Activated effector memory CD4-positive, alpha-beta T cell treated with Interleukin-2 at 50 U/mL for 16 hours (primary cell): Measurements from ENCODE around the gene FATE1.

Experiments
- DNase-seq: peaks from one replicate; pipeline ENCODE4 v3.0.0-alpha.2; 2020

FATE1 gene

DNA sequence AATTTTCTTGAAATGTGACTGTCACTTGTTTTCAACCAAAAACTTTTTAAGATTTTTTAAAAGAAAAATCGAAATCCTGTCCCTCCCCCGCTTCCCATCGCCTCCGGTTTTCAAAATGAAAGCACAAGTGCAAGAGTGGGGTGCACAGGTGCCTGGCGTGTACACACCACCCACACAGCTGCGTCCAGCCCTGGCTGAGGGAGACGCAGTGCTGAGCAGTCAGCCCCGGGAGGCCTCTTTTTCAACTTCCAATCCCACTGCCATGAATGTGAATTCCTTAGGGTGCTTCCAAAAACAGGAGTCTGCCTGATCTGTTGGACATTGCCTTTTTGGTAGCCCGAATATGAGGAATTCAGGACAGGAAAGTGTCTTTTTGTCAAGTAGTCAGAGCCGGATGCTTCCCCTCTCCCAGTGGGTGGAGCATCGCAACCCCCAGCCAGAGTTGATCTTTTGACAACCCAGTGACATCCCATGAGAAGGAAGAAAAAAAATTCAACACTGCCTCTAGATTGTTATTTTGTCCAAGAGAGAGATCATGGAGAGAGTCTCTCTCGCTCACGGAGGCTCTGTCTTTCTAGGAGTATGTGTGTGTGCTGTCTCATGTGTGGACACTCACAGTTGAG, 11.7 kb upstream of the FATE1 start:
- DNase-seq = no peak

DNA sequence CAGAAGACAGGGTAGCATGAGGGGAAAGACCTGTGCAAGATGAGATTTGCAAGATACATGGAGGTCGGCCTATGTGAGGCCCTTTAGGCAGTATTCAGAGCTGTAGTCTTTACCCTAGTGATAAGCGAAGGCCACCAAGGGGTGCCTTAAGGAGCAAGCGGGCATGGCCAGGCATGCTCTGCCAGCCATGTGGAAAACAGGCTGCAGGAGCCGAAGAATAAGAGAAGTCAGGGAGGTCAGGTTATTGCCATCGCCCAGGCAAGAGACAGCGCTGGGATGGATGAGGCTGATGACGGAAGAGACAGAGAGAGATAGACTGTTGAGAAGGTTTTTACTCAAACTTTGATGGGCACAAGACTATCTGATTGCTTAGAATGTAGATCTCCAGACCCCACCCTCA, 7.0 kb upstream of the FATE1 start:
- no peak for DNase-seq

DNA sequence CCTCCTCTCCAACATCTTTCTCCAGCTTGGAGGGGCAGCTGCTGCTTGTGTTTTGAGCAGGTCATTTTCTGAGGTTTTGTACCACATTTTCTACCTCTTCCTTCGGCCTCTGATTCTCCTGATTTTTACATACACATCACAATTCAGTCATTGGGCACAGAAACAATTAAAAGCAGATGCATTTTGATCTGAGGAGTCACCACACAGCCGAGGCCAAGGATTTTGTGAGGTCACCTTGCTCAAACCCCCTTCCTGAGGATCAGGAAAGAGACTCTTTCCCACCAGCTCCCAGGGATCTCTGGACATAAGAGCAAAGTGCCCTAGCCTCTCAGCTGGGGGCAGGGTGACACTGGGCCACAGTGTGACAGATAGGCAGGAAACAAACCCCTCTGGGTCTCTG, 5.4 kb upstream of the FATE1 start:
- DNase-seq = no peak

DNA sequence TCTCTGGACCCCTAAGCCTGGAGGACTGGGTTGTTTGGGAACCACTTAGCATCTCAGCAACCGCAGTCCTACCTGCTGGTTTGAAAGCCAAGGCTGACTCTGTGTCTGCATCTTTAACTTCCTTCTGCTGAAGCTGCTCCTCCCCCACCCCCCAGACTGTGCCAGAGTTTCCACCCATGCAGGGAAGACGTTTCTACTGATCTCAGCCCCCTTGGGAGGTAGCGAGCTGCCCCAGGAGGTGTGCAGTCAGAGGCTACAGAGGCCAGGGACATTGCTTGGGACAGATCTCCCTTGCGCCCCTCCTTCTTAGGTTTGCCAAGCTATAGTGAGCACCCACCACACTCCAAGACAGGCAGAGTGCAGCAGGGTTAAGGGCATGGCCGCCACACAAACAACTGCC, 4.7 kb upstream of the FATE1 start:
- no peak for DNase-seq

DNA sequence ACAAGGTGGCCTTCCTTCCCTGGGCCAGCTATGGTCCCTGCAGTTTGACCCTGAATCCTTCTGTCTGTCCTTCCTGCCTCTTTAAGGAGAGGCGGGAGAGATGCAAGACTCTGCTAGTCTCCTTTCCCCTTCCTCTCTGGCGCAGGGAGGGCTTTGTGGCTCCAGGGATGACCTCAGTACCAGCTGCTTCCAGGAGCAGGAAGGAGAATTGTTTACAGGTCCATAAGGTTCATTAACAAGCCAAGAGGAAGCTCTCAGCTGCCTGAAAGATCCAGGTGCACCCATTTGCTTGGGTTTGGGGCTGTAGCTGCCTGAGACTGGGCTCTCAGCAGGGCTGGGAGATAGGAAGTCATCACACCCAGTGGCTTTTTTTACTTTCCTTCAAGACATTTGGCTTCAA, 4.0 kb upstream of the FATE1 start:
- no peak for DNase-seq

DNA sequence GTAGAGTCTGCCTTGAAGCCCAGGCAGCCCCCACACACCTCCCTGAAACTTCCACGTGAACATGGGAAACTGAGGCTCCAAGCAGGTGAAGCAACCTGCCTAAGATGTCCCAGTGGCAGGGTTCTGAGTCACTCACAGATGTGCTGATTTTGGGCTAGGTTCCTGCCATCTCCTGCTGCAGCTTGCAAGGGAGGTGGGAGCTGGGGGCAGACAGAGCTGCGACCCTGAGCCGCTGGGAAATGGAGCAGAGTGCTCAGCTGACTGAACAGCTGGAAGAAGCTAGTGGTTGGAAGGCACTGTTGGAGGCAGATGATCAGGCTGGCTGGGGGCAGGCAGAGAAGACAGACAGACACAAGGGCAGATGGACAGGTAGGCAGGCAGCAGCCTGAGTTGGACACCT, 3.6 kb upstream of the FATE1 start:
- DNase-seq = no peak

DNA sequence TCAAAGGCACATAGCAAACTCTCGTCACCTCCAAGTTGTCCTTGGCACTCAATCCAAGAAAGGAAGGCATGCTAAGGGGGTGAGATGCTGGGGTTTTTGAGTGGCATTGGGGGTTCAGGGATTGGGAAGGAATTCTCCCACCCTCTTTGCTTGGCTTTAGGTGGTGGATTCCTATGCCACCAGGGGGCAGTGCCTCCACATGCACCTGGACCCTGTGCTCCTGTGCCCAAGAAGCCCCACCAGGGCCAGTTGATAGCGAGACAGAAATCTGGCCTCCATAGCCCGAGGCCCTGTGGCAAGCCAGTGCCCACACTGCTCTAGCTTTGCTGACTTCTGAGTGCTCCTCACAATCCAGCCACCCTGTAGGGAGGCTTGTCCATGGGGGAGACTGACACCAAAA, 2.0 kb upstream of the FATE1 start:
- no peak for DNase-seq

DNA sequence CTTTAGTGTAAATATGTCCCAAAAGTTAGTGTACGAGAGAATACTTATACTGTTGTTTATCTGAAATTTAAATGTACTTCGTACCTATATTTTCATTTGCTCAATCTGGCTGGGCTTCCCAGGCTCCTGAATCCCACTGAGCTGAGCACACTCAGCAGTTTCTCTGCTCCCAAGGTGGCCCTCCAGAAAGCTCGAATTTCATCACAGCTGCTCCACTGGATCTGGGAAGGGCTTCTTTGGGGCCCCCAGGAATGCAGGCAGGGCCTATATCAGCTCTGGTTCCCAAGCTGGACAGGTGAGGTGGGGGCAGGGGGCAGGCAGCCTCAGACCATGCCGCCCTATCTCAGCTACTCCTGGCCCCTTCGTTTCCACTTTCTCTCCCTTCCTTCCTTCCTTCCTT, 1.5 kb upstream of the FATE1 start:
- DNase-seq = no peak

DNA sequence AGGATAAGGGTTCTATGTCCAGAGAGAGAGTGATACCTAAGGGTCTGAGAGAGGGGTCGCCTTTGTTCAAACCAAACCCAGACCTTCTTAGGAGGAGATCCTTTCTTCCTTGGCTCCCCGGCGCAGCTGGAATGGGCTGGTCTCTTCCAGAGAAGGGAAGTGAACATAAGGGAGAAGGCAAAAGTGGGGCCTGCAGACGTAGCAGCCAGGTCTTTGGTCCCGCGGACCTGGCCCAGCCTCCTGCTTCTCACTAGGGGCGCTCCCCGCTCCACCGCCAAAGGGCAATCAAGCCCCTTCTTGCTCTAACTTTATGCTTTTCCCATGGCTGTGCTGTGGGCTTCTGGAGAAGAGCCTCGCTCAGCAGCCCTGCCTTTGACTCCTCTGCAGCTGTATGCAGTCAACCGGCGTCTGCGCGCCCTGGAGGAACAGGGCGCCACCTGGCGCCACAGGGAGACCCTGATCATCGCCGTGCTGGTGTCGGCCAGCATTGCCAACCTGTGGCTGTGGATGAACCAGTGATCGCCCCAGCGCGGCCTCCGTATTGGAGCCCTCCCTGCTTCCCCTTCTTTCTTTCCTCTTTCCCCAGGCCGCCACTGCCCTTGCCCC, 6.5 kb downstream of the FATE1 start:
- no peak for DNase-seq

DNA sequence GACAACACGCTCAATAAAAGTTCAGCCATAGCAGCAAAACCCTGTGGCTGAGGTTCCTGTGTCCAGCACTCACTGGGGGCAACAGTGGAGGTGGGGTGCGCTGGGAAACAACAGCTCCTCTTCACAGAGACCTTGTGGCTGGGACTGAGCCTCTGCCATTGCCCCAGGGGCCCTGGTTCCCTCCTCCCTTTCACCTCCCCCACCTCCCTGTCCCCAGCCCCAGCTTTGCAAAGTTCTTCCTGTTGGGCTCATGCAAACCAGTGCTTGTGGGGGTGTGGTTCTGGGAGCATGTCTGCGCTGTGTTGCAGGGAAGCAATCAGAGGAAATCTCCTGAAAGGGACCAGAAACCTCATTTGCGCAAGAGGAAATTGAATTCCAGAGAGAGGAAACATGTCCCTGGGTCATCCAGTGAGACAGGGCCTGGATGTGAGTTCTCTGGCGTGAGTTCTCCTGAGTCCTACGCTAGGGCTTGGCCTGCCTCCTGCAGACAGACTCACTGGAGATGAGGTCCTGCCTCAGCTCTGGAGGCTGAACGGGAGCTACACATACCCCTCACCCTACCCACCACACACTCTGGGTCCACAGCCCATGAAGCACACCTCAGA, 7.4 kb downstream of the FATE1 start:
- no peak for DNase-seq

DNA sequence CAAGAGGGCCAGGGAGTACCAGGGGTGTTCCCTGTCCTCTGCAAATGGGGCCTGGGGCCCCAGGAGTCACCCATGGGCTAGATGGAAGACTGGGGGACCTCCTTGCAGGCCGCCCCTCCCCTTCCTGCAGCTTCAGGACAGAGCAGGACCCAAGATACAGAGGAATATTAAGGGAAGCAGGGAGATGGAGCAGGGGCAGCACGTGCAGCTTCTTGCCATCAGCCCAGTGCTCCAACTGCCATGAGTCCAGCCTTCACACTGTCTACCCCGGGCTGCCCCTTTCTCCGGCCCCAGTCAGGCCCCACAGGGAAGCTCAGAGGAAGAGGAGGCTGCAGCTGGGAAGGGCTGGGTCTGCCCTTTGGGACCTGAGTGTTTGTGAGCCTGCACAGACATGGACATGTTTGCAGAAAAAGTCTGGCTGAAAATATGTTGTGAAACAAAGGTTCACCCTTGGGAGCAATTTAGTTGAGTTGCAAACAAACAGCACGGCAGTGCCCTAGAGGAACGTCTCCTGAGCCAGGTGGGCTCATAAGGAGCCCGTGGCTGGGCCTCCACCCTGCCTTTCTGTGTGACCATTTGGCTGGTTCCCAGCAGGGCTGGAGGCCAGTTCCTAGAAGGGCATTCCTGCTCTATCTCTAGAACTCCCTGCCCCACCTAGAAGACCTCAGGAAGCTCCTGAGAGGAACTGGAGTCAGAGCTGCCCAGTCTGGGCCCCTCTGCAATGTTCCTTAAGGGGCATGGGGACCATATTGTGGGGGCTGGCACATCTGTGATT, 8.9 kb downstream of the FATE1 start:
- DNase-seq = no peak

DNA sequence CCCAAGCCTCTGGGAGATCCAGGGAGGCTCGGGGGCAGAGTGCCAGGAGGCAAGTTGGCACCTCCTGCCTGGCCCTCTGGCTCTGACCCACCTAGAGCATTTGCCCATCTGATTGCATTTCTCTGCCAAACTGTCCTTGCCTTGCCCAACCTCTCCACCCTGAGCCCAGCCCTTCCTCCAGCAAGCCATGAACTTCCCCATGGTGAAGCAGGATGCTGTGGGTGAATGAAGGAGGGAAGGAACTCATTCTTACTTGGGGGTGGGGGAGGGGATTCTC, 9.4 kb downstream of the FATE1 start:
- DNase-seq = no peak

DNA sequence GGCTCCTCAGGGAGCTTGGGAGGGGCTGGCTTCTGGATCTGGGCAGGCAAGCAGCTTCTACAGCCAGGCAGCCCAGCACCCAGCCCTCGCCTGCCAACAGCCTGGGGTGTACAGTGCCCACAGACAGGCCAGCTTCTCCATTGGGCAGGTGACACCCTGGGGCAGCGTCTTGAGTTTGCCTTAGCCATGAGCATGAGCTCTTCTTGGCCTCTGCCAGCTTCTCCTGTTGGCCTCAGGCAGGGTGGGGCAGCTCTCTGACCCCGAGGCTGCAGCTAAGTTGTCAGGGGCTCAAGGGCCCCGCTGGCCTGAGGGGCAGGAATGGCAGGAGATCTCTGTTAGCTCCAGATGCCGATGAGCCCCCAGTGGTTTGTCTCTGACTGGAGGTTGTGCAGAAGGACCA, 10.9 kb downstream of the FATE1 start:
- no peak for DNase-seq

DNA sequence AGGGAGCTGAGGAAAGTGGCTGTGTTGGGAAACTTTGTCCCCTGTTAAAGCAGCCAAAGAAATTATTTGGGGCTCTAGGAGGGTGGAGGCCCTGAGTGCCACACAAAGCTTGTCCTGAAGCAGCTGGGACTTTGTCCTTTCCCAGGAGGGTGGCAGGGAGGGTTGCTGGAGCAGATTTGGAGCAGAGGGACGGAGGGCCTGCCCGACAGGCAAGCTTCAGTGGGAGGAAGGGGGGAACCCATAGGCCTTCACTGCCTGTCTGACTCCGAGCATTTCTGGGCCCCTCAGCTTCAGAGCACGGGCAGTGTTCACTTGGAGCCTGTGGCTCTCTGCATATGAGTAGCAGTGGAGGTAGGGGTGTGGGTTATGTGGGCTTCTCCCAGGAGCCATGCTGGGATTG, 11.5 kb downstream of the FATE1 start:
- DNase-seq = no peak

DNA sequence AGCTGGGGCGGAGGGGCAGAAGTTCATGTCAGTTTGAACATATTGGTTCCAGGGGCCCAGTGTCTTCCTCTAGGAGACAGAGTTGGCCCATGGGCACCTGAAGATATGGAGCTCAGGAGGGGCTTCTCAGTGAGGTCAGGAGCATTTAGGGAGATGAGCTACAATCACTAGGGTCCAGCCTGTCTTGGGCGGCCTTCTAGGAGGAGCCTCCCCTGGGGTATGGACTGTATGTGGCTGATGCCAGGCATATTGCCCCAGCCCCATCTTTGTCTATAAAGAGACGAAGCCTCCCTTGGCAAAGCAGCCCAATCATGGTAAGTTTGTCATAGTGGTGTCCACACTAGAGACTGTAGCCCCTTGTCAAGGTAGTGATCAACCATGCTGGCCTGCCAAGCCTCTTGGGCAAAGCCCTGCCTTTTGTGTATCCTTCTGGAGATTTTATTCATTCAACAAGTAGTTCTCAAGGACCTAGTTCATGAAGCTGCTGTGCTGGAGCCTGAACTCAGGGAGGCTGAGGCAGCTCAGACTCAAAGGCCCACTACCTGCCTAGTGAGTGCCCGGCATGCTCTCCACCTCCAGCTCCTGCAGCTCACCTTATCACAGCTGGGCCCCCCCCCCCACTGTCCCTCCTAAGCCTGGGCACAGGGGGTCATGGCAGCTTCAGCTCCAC, 13.4 kb downstream of the FATE1 start:
- DNase-seq = no peak

DNA sequence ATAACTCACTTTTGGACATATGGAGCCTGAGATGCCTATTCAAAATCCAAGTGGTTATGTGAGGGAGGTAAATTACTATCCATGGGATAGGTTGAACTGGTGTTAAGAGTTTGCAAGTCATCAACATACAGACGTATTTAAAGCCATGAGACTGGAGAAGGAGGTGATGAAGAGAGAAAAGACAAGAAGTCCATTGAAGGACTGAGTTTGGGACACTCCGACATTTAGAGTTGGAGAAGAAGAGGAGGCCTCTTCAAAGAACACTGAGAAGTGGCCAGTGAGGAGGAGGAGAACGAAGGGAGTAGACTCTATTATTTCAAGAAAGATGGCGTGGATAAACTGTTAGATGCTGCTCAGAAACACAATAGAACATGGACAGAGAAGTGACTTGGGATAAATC, 18.6 kb downstream of the FATE1 start, which contains the start of gene CNGA2:
CNGA2 (plus strand) TSS at position 301 of the 400 bp plus-strand sequence. CDS start 3,738 bp downstream, outside the sequence.
- no peak for DNase-seq

DNA sequence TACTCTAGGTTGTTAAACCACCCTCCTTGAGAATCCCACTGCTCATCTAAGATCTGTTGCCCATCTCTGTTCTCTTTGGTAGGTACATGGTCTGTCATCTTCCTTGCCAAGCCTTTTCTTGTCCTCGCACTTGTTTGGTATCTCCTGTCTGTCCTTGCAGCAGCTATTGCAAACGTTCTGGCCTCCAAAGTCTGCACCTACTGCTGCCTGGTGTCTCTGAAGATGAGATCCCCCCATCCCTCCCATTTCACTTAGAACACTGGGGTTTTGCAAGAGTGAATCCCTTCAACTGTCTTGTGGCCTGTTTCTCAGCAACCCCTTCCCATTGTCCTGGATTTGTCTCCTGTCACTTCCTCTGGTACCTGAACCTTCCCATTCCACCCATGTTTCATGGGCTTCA, 19.4 kb downstream of the FATE1 start:
- no peak for DNase-seq

DNA sequence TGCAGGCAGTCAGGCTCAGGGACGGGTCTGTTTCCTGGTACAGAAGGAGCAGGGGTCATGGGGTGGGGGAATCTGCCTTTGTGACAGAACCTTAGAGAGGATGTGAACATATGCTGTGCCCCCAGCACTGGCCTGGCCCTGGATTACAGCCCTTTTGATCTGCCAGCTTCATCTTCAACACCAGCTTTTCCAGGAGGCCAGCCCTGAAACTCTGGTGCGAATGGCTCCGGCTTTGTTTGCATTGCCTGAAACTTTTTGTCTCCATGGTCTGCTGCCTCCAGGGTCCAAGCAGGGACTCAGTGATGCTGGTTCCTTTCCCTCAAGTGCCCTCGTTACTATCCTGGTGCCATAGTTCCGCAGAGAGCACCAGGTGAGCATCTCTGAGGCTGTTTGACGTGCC, 20.9 kb downstream of the FATE1 start:
- no peak for DNase-seq

DNA sequence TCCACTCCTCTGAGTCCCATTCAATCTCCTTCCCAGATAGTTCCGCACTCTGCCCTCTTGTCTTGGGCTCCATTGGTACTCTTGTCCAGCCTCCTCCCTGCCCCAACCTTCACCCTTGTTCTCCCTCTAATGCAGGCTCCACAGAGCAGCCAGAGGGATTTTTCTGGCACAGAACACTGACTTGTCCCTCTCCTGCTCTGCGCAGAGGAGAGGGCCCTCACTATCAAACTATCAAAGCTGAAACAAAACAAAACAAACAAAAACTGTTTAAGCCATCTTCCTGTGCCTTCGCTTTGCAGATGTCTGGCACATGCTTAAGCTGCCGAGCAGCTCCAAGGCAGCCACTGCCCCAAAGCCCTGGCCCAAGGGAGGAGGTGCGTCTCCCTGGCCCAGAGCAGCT, 21.7 kb downstream of the FATE1 start:
- DNase-seq = no peak

DNA sequence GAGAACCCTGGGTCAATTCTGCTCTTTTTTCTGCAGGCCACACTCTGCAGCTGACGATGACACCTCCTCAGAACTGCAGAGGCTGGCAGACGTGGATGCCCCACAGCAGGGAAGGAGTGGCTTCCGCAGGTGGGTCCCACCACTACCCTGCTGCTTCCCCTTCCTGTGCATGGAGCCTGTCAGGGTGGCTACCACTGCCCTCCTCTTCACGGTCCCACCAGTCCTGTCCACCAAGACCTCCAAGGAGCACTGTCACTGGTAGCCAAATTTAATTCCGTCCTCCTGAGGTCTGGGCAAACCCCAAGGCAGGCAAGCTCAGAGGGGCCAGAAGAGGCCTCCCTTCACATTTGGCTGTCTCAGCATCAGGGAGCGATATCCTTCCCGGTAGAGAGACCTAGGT, 22.9 kb downstream of the FATE1 start:
- DNase-seq = no peak

DNA sequence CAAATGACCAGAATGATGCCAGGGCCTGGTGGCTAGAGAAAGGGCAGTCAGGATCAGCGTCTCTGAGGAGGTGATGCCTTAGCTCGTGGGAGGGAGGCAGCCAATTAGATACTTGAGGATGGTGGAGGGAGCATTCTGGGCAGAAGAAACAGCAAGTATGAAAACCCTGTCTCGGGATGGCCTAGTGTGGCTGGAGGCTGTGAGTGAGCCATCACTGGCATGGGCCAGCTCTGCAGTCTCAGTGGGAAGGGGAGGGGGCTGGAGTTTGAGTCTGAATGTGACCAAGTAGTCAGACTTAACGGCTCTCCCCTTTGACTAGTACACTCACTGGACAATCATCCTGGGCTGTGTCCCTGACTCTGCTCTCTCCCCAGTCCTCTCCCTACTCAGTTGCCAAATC, 25.8 kb downstream of the FATE1 start:
- DNase-seq = no peak

DNA sequence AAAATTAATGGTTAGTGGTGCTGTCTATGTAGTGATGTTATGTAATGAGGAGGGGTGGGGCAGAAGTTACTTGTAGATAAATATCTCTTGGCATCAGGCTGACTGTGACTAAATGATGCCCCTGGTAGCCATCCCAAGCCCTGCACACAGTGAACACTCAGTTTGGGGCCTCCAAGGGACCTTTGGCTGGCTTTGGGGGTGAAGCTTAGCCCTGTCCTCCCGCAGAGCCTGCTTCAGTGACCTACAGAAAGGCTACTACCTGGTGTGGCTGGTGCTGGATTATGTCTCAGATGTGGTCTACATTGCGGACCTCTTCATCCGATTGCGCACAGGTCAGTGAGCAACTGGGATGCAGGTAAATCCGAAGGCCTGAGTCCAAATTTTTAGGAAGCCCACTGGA, 26.5 kb downstream of the FATE1 start:
- no peak for DNase-seq

DNA sequence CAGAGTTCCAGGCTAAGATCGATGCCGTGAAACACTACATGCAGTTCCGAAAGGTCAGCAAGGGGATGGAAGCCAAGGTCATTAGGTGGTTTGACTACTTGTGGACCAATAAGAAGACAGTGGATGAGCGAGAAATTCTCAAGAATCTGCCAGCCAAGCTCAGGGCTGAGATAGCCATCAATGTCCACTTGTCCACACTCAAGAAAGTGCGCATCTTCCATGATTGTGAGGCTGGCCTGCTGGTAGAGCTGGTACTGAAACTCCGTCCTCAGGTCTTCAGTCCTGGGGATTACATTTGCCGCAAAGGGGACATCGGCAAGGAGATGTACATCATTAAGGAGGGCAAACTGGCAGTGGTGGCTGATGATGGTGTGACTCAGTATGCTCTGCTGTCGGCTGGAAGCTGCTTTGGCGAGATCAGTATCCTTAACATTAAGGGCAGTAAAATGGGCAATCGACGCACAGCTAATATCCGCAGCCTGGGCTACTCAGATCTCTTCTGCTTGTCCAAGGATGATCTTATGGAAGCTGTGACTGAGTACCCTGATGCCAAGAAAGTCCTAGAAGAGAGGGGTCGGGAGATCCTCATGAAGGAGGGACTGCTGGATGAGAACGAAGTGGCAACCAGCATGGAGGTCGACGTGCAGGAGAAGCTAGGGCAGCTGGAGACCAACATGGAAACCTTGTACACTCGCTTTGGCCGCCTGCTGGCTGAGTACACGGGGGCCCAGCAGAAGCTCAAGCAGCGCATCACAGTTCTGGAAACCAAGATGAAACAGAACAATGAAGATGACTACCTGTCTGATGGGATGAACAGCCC, 28.0 kb downstream of the FATE1 start:
- DNase-seq = no peak
